ENCODE data around the gene OSBP.

DNA sequence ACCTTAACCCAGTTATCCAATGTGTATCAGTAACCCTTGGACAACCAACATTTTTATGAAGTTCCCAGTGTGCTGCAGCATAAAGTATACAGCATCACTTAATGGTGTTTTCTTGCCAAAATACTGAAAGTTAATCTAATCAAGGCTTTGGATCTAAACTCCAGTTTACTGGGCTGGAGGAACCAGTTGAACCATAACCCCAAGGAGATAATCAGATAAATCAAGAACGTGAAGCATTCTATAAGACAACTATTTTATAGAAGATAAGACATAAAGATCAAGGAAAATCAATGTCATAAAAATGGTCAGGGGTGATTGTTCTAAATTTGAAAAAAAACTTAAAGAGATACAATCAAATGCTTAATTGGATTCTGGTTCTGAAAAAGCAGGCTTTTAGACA, 2.3 kb upstream of the OSBP start:
- TF ChIP-seq, protein P1, sequence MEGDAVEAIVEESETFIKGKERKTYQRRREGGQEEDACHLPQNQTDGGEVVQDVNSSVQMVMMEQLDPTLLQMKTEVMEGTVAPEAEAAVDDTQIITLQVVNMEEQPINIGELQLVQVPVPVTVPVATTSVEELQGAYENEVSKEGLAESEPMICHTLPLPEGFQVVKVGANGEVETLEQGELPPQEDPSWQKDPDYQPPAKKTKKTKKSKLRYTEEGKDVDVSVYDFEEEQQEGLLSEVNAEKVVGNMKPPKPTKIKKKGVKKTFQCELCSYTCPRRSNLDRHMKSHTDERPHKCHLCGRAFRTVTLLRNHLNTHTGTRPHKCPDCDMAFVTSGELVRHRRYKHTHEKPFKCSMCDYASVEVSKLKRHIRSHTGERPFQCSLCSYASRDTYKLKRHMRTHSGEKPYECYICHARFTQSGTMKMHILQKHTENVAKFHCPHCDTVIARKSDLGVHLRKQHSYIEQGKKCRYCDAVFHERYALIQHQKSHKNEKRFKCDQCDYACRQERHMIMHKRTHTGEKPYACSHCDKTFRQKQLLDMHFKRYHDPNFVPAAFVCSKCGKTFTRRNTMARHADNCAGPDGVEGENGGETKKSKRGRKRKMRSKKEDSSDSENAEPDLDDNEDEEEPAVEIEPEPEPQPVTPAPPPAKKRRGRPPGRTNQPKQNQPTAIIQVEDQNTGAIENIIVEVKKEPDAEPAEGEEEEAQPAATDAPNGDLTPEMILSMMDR (IDR thresholded peaks at IDR 0.05): no peak
- TF ChIP-seq POLR2A (IDR thresholded peaks at IDR 0.05) (no peak), EP300 (IDR thresholded peaks at IDR 0.05) (no peak)

Measured in stomach (tissue), 4 donors.